Central memory CD8-positive, alpha-beta T cell (primary cell): ENCODE results near the gene ATP7B.

Experiments used
- ATAC-seq: fragments of 150-1000 bp; cut with Tn5 transposase; replicated peaks from 2 replicates; pipeline ENCODE4 v1.10.0; 2022; ENCODE audit warnings: mild to moderate bottlenecking, moderate FRiP score, moderate number of reproducible peaks; ENCODE audit not compliant: poor library complexity, severe bottlenecking; ENCODE audit errors: extremely low read depth
- DNase-seq, 2 donors: peaks; one replicate each; pipeline ENCODE4 v3.0.0; 2021; ENCODE audit warnings: low spot score in 2 of 2
- H3K27ac Mint-ChIP-seq: one replicate; pipeline ENCODE4 v1.8.0; 2022; ENCODE audit warnings: low read depth, mild to moderate bottlenecking, moderate library complexity, mixed read lengths
- H3K27me3 Mint-ChIP-seq: one replicate; pipeline ENCODE4 v1.8.0; 2022; ENCODE audit warnings: mixed read lengths
- H3K36me3 Mint-ChIP-seq: one replicate; pipeline ENCODE4 v1.8.0; 2022; ENCODE audit warnings: mild to moderate bottlenecking, moderate library complexity, mixed read lengths; ENCODE audit not compliant: insufficient read depth
- H3K4me1 Mint-ChIP-seq: one replicate; pipeline ENCODE4 v1.8.0; 2022; ENCODE audit warnings: mixed read lengths
- H3K4me3 Mint-ChIP-seq: one replicate; pipeline ENCODE4 v1.8.0; 2022; ENCODE audit warnings: mild to moderate bottlenecking, moderate library complexity, mixed read lengths
- H3K9me3 Mint-ChIP-seq: one replicate; pipeline ENCODE4 v1.8.0; 2022; ENCODE audit warnings: mixed read lengths

Gene ATP7B

GRCh38 chr13:51945149-51945548 is 66.1 kb downstream of the ATP7B start:
- no peak for DNase-seq
- Mint-ChIP-seq H3K27me3 (peaks cover 40% of the 10 kb centered on the region), H3K27ac (no peak overlapping the region), H3K36me3 (no peaks in the 10 kb centered on the region), H3K4me3 (no peak overlapping the region), H3K4me1 (peaks cover 10% of the 10 kb centered on the region), H3K9me3 (no peaks in the 10 kb centered on the region)
- ATAC-seq = no peak

- no peak for DNase-seq
- ATAC-seq = no peak
These were observed 66.8 kb downstream of the ATP7B start for GRCh38 chr13:51944428-51944827.

GRCh38 chr13:51943721-51944120 is 67.5 kb downstream of the ATP7B start:
- peaks cover 10% of the 10 kb centered on the region for H3K4me1 Mint-ChIP-seq
- DNase-seq = no peak
- peaks cover 40% of the 10 kb centered on the region for H3K27me3 Mint-ChIP-seq
- no peaks in the 10 kb centered on the region for H3K36me3 Mint-ChIP-seq
- H3K27ac Mint-ChIP-seq = no peak overlapping the region
- H3K9me3 Mint-ChIP-seq = no peaks in the 10 kb centered on the region
- H3K4me3 Mint-ChIP-seq = no peak overlapping the region
- ATAC-seq = no peak

More at GRCh38 chr13:51944428-51944827, 66.8 kb downstream of the ATP7B start:
- Mint-ChIP-seq H3K27me3 (peaks cover 40% of the 10 kb centered on the region), H3K36me3 (no peaks in the 10 kb centered on the region), H3K4me1 (peaks cover 10% of the 10 kb centered on the region), H3K9me3 (no peaks in the 10 kb centered on the region), H3K4me3 (no peak overlapping the region), H3K27ac (no peak overlapping the region)

GRCh38 chr13:51942189-51942588 is 69.1 kb downstream of the ATP7B start:
- Mint-ChIP-seq H3K9me3 (no peaks in the 10 kb centered on the region), H3K4me3 (peak overlapping the region; percentile 28), H3K36me3 (no peaks in the 10 kb centered on the region), H3K27ac (no peak overlapping the region), H3K4me1 (peaks cover 10% of the 10 kb centered on the region), H3K27me3 (peaks cover 48% of the 10 kb centered on the region)
- ATAC-seq (no peak), DNase-seq (no peak)

GRCh38 chr13:51938454-51938853 is 72.8 kb downstream of the ATP7B start:
- Mint-ChIP-seq H3K4me3 (no peak overlapping the region), H3K27me3 (peaks cover 24% of the 10 kb centered on the region), H3K36me3 (no peaks in the 10 kb centered on the region), H3K9me3 (no peaks in the 10 kb centered on the region), H3K27ac (no peak overlapping the region), H3K4me1 (peaks cover 10% of the 10 kb centered on the region)
- DNase-seq (no peak), ATAC-seq (no peak)

GRCh38 chr13:51937320-51938290 is 73.6 kb downstream of the ATP7B start:
- Mint-ChIP-seq H3K36me3 (no peaks in the 10 kb centered on the region), H3K4me3 (no peak overlapping the region), H3K27ac (no peak overlapping the region), H3K4me1 (peaks cover 4% of the 10 kb centered on the region), H3K9me3 (no peaks in the 10 kb centered on the region), H3K27me3 (peaks cover 16% of the 10 kb centered on the region)
- no peak for ATAC-seq
- no peak for DNase-seq

- no peaks in the 10 kb centered on the region for H3K9me3 Mint-ChIP-seq
- no peak for DNase-seq
- no peak for ATAC-seq
These were observed 75.7 kb downstream of the ATP7B start for GRCh38 chr13:51935326-51936171.

GRCh38 chr13:51934461-51935087 is 76.7 kb downstream of the ATP7B start:
- no peak for DNase-seq
- no peaks in the 10 kb centered on the region for H3K9me3 Mint-ChIP-seq
- peaks cover 8% of the 10 kb centered on the region for H3K27me3 Mint-ChIP-seq
- no peaks in the 10 kb centered on the region for H3K4me1 Mint-ChIP-seq
- ATAC-seq = no peak
- H3K4me3 Mint-ChIP-seq = no peak overlapping the region
- H3K27ac Mint-ChIP-seq = no peak overlapping the region
- H3K36me3 Mint-ChIP-seq = no peaks in the 10 kb centered on the region

More at GRCh38 chr13:51935326-51936171, 75.7 kb downstream of the ATP7B start:
- H3K4me3 Mint-ChIP-seq = no peak overlapping the region
- H3K27me3 Mint-ChIP-seq = peaks cover 8% of the 10 kb centered on the region
- no peak overlapping the region for H3K27ac Mint-ChIP-seq
- H3K36me3 Mint-ChIP-seq = no peaks in the 10 kb centered on the region
- H3K4me1 Mint-ChIP-seq = no peaks in the 10 kb centered on the region

- no peak overlapping the region for H3K27ac Mint-ChIP-seq
- ATAC-seq = no peak
- DNase-seq = no peak
- H3K4me1 Mint-ChIP-seq = no peaks in the 10 kb centered on the region
- H3K27me3 Mint-ChIP-seq = peaks cover 8% of the 10 kb centered on the region
- no peaks in the 10 kb centered on the region for H3K9me3 Mint-ChIP-seq
- no peak overlapping the region for H3K4me3 Mint-ChIP-seq
- H3K36me3 Mint-ChIP-seq = no peaks in the 10 kb centered on the region
These were observed 77.7 kb downstream of the ATP7B start for GRCh38 chr13:51933466-51934058.

GRCh38 chr13:51932231-51932630 is 79.0 kb downstream of the ATP7B start:
- Mint-ChIP-seq H3K4me1 (no peaks in the 10 kb centered on the region), H3K36me3 (no peaks in the 10 kb centered on the region), H3K9me3 (no peaks in the 10 kb centered on the region), H3K27ac (no peak overlapping the region), H3K27me3 (no peaks in the 10 kb centered on the region), H3K4me3 (no peak overlapping the region)
- ATAC-seq (no peak), DNase-seq (no peak)

- Mint-ChIP-seq H3K36me3 (no peaks in the 10 kb centered on the region), H3K27ac (no peak overlapping the region), H3K27me3 (no peaks in the 10 kb centered on the region), H3K9me3 (no peaks in the 10 kb centered on the region), H3K4me1 (no peaks in the 10 kb centered on the region), H3K4me3 (no peak overlapping the region)
- ATAC-seq (no peak), DNase-seq (no peak)
These were observed 79.6 kb downstream of the ATP7B start for GRCh38 chr13:51931606-51932005.

GRCh38 chr13:51929699-51930098 is 81.6 kb downstream of the ATP7B start:
- Mint-ChIP-seq H3K4me1 (no peaks in the 10 kb centered on the region), H3K9me3 (no peaks in the 10 kb centered on the region), H3K27ac (no peak overlapping the region), H3K27me3 (peaks cover 12% of the 10 kb centered on the region), H3K36me3 (peaks cover 2% of the 10 kb centered on the region), H3K4me3 (no peak overlapping the region)
- DNase-seq (no peak), ATAC-seq (no peak)
